Cortex of kidney (tissue), 1 donor: ENCODE data around the gene SPATA33.
"Not testable (repeated sequence)": the region's sequence is repeated elsewhere in the genome, so short reads cannot be mapped to it uniquely, and the experiment has no call there.

Experiments used
- DNase-seq: peaks from one replicate; lab custom pipeline; 2025; lab: John Stamatoyannopoulos, UW

Gene SPATA33

GRCh38 chr16:89693931-89694783, 36.5 kb downstream of the SPATA33 start:
- no peak for DNase-seq

DNA sequence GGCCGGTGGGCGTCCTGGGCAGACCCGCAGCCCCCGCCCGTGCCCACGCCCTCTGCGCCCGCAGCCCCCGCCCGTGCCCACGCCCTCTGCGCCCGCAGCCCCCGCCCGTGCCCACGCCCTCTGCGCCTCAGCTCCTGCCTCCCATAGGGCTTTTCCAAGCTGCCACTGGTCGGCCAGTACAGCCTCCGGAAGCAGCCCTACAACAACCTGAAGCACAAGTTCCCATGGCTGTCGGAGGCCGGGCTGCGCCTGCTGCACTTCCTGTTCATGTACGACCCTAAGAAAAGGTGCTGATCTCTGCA, 37.1 kb downstream of the SPATA33 start:
- DNase-seq: not testable (repeated sequence)

DNA sequence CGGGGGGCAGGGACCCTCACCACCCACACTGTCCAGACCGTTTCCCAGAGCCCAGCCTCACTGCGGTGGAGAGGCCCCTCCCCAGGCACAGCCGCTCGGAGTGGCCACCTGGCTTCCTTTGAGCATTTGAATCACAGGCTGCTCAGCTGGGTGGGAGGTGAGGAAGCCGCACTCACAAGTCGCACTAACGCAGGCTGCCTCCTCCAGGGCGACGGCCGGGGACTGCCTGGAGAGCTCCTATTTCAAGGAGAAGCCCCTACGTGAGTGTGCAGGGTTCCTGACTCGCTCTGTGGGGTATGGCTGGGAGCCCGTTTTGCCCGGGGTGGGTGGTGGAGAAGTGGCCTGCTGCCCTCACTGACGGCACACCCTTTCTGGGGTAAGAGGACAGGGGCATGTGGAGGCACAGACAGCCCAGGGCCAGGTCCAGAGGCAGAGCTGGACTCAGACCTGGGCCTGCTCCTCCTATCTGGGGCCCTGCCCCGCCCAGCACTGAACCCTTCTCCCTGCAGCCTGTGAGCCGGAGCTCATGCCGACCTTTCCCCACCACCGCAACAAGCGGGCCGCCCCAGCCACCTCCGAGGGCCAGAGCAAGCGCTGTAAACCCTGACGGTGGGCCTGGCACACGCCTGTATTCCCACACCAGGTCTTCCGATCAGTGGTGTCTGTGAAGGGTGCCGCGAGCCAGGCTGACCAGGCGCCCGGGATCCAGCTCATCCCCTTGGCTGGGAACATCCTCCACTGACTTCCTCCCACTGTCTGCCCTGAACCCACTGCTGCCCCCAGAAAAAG, 37.6 kb downstream of the SPATA33 start:
- DNase-seq: no peak

- no peak for DNase-seq
These were observed 38.4 kb downstream of the SPATA33 start for GRCh38 chr16:89695875-89696669.

GRCh38 chr16:89696670-89697128, 39.1 kb downstream of the SPATA33 start:
- DNase-seq: no peak

- no peak for DNase-seq
These were observed 39.6 kb downstream of the SPATA33 start for GRCh38 chr16:89697161-89697615.

DNA sequence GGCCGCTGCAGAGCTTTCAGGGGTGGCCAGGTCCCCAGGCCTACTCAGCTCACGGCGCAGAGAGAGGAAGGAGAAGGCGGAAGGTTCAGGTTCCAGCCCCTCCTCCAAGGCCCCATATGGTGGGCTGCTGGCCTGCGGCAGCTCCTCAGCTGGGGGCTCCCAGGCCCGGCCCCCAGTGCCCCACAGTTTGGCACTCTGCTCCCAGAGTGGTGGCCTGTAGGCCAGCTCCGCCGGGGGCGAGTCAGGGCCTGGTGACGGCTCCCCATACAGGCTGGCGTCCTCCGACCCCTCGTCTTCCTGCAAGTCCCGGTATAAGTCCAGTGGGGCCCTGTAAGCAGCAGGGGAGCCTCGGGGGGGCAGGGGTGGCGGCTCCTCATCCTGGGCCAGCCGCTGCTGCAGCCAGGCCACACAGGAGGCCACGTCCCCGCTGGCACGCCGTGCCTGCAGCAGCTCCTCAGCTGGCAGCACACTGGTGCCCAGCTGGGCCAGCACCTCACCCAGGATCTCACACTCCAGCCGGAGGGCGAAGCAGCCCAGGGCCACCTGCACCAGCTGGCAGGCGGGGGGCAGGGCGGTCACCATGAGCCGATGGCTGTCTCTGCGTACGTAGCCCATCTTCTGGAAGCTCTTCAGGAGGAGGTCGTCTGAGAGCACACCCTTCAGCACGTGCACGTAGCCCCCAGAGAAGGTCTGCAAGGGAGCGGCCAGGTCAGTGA, 40.1 kb downstream of the SPATA33 start:
- no peak for DNase-seq

GRCh38 chr16:89698717-89699116, 41.1 kb downstream of the SPATA33 start:
- DNase-seq: not testable (repeated sequence)

DNA sequence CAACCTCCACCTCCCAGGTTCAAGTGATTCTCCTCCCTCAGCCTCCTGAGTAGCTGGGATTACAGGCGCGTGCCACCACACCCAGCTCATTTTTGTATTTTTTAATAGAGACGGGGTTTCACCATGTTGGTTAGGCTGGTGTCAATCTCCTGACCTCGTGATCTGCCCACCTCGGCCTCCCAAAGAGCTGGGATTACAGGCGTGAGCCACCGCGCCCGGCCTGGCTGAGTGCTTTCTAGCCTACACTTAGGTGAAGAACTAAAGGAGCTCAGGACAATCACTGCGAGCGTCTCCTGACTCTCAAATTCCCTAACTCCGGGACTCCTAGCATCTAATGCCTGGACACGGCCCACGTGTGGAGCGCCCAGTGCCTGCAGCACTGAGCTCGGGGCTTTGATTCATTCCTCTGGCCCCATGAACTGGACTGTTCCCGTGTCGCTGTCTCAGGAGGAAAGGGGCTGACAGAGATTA, 42.0 kb downstream of the SPATA33 start:
- DNase-seq: not testable (repeated sequence)

- DNase-seq: peak; percentile 82
These were observed 42.5 kb downstream of the SPATA33 start for GRCh38 chr16:89700100-89700648.

- DNase-seq: no peak
These were observed 43.2 kb downstream of the SPATA33 start for GRCh38 chr16:89700649-89701424.

GRCh38 chr16:89701425-89702406, 44.1 kb downstream of the SPATA33 start, which contains the start of gene SPATA2L:
Gene SPATA2L (minus strand): TSS chr16:89701705. CDS start chr16:89701232, 473 bp downstream.
- DNase-seq: peak; percentile 86

- DNase-seq: no peak
These were observed 46.6 kb downstream of the SPATA33 start for GRCh38 chr16:89704281-89704680.

DNA sequence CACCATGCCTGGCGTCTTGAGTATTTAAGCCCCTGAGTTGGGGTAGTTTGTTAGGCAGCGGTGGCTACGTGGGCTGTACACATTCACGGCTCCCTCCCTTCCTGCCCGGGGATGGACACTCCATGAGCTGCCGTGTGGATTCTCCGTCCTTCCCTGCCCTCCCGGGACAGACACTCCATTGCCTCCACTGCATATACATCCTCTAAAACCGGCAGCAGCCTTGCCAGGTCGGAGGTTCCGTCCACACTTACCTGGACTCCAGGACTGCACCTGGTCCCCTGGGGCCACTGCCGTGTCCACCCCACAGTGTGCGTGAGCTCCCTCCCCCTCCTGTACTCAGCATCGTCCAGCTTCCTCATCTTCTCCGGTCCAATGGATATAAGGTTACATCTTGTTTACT, 47.4 kb downstream of the SPATA33 start:
- DNase-seq: no peak

GRCh38 chr16:89706518-89707260, 49.1 kb downstream of the SPATA33 start:
- no peak for DNase-seq

- DNase-seq: no peak
These were observed 50.1 kb downstream of the SPATA33 start for GRCh38 chr16:89707695-89708094.

GRCh38 chr16:89708481-89708931, 50.9 kb downstream of the SPATA33 start:
- DNase-seq: no peak

- no peak for DNase-seq
These were observed 51.5 kb downstream of the SPATA33 start for GRCh38 chr16:89709166-89709565.
